NCI-H128 (cell line): ENCODE results near the gene CCNI.
"Not testable (repeated sequence)": the region's sequence is repeated elsewhere in the genome, so short reads cannot be mapped to it uniquely, and the experiment has no call there.

ENCODE experiments used
- DNase-seq: peaks from one replicate; lab custom pipeline; 2025; ENCODE audit not compliant: unreplicated experiment; lab: John Stamatoyannopoulos, UW

The CCNI gene

GRCh38 chr4:77075869-77076799, at the start of gene CCNI:
Gene CCNI, minus strand, starts transcription at chr4:77075989. Its CDS starts 9,627 bp downstream, at chr4:77066362.
- peak; percentile 85 for DNase-seq

- no peak for DNase-seq
Observed at GRCh38 chr4:77124576-77124975, 48.8 kb upstream of the CCNI start.

GRCh38 chr4:77123411-77123810, 47.6 kb upstream of the CCNI start:
- DNase-seq, result no peak

GRCh38 chr4:77122656-77123055, 46.9 kb upstream of the CCNI start:
- no peak for DNase-seq

- DNase-seq, result no peak
Observed at GRCh38 chr4:77121736-77122240, 46.0 kb upstream of the CCNI start.

- DNase-seq, result no peak
Observed at GRCh38 chr4:77120886-77121508, 45.2 kb upstream of the CCNI start.

- no peak for DNase-seq
Observed at GRCh38 chr4:77117721-77118120, 41.9 kb upstream of the CCNI start.

- no peak for DNase-seq
Observed at GRCh38 chr4:77113069-77113468, 37.3 kb upstream of the CCNI start.

GRCh38 chr4:77110730-77111129, 34.9 kb upstream of the CCNI start:
- DNase-seq, result no peak

GRCh38 chr4:77104791-77105540, 29.2 kb upstream of the CCNI start:
- peak; percentile 76 for DNase-seq

GRCh38 chr4:77104388-77104787, 28.6 kb upstream of the CCNI start:
- DNase-seq, result no peak

- DNase-seq, result no peak
Observed at GRCh38 chr4:77100234-77100633, 24.4 kb upstream of the CCNI start.

- DNase-seq, result no peak
Observed at GRCh38 chr4:77097611-77098010, 21.8 kb upstream of the CCNI start.

- DNase-seq, result no peak
Observed at GRCh38 chr4:77095101-77095821, 19.5 kb upstream of the CCNI start.

GRCh38 chr4:77094496-77094895, 18.7 kb upstream of the CCNI start:
- DNase-seq, result no peak

- no peak for DNase-seq
Observed at GRCh38 chr4:77093401-77093800, 17.6 kb upstream of the CCNI start.

- DNase-seq, result no peak
Observed at GRCh38 chr4:77092975-77093374, 17.2 kb upstream of the CCNI start.

GRCh38 chr4:77089866-77090265, 14.1 kb upstream of the CCNI start:
- DNase-seq, result no peak

- not testable (repeated sequence) for DNase-seq
Observed at GRCh38 chr4:77087027-77087426, 11.2 kb upstream of the CCNI start.

GRCh38 chr4:77084019-77084639, 8.3 kb upstream of the CCNI start:
- DNase-seq, result no peak
